Right cardiac atrium (tissue), 5 donors: Measurements from ENCODE around the gene ARHGAP8. TPM values are rescaled to one million over a fixed set of nuclear protein-coding genes. Genes with fewer than 3 reads are reported as not detected.

Experiments
- ATAC-seq, 2 donors: fragments of 200-7000 bp; cut with Tn5 transposase; one replicate each; pipeline versions ENCODE4 v1.8.0 to v1.9.1; 2020; ENCODE audit warnings: moderate library complexity in 2 of 2, mild to moderate bottlenecking in 1 of 2
- DNase-seq, 3 donors: peaks; one replicate each; pipeline ENCODE4 v3.0.0-alpha.2; 2020
- H3K27ac ChIP-seq: one replicate; pipeline ENCODE4 v1.5.1; 2013; ENCODE audit warnings: mild to moderate bottlenecking, low read length, control low read depth, moderate library complexity
- H3K27me3 ChIP-seq: one replicate; pipeline ENCODE4 v1.6.1; 2013; ENCODE audit not compliant: control insufficient read depth, insufficient read depth
- H3K4me1 ChIP-seq: one replicate; pipeline ENCODE4 v1.6.1; 2013; ENCODE audit warnings: low read length; ENCODE audit not compliant: control insufficient read depth, insufficient read depth
- H3K4me3 ChIP-seq: one replicate; pipeline ENCODE4 v1.5.1; 2013; ENCODE audit warnings: low read length, control low read depth
- H3K9me3 ChIP-seq: one replicate; pipeline ENCODE4 v1.6.1; 2013; ENCODE audit warnings: low read length; ENCODE audit not compliant: control insufficient read depth
- WGBS: extraction: QIAGEN DNeasy Blood & Tissue Kit; methylation state at CpG from one replicate; pipeline ENCODE4 v1.1.7; 2013; 5-methylcytosine and 5-hydroxymethylcytosine counted together
- intact Hi-C, 4 donors: fragments of 100-400 bp; cut with DNase I; formaldehyde crosslinking; loops; one replicate each; pipeline versions ENCODE4 v1.11.0 to v1.14.0; 2022 to 2023
- polyA plus RNA-seq: library from polyadenylated mRNA; stranded (reverse); fragments of 200-250 nt; gene quantifications from one replicate; pipeline ENCODE4 v1.2.3, GENCODE V29; 2013
- total RNA-seq, 4 donors: library from RNA; stranded (reverse); fragmentation: NEBNext Ultra II Directional; extraction: Animal tissue kit (Norgen Biotek cat#: 25700); gene quantifications; one replicate each; pipeline ENCODE4 v1.2.1, GENCODE V29; 2021
- donor health status: healthy with polysubstance abuse.
- donor health status: DM: no; HTN: yes; CAD: no.
- donor health status: DM: no; HTN: no; CAD: no.
- donor health status: DM: no; HTN: yes; CAD: no; lungs with severe emphysema.
- donor health status: DM: yes; HTN: yes; CAD: no.

Gene ARHGAP8
- total and polyA plus RNA-seq, 5 donors = 0.02 to 1.9 (median 0.66) TPM

GRCh38 chr22:44727148-44727547 lies 25.2 kb upstream of the ARHGAP8 start:
- no peak overlapping the region for H3K4me3 ChIP-seq
- no peaks in the 10 kb centered on the region for H3K9me3 ChIP-seq
- DNase-seq (peak; percentile 5 to 42 (median 33)), ATAC-seq (no peak)
- WGBS = 94% methylated on average over 21 of the region's 21 CpGs
- H3K27ac ChIP-seq = no peak overlapping the region
- H3K4me1 ChIP-seq = no peaks in the 10 kb centered on the region
- intact Hi-C loops = no loop called here
- no peaks in the 10 kb centered on the region for H3K27me3 ChIP-seq

- 89% methylated on average over 13 of the region's 13 CpGs for WGBS
Measured at GRCh38 chr22:44727709-44728108, 24.7 kb upstream of the ARHGAP8 start.

GRCh38 chr22:44728761-44729324 lies 23.5 kb upstream of the ARHGAP8 start:
- H3K9me3 ChIP-seq = no peaks in the 10 kb centered on the region
- intact Hi-C loops = no loop called here
- H3K4me1 ChIP-seq = no peaks in the 10 kb centered on the region
- ATAC-seq (peak; percentile 28 to 64), DNase-seq (peak; percentile 61 to 86 (median 86))
- WGBS = 46% methylated on average over 21 of the region's 21 CpGs
- H3K27me3 ChIP-seq = no peaks in the 10 kb centered on the region
- H3K4me3 ChIP-seq = no peak overlapping the region
- no peak overlapping the region for H3K27ac ChIP-seq

More at GRCh38 chr22:44727709-44728108, 24.7 kb upstream of the ARHGAP8 start:
- DNase-seq (peak; percentile 9 to 49 (median 36)), ATAC-seq (no peak)
- no peaks in the 10 kb centered on the region for H3K27me3 ChIP-seq
- no peaks in the 10 kb centered on the region for H3K9me3 ChIP-seq
- H3K4me1 ChIP-seq = no peaks in the 10 kb centered on the region
- H3K4me3 ChIP-seq = no peak overlapping the region
- intact Hi-C loops = no loop called here
- H3K27ac ChIP-seq = no peak overlapping the region

- DNase-seq (peak; percentile 72 to 90 (median 85)), ATAC-seq (peak; percentile 74 to 75)
- Histone ChIP-seq H3K9me3 (no peaks in the 10 kb centered on the region), H3K4me3 (no peak overlapping the region), H3K27me3 (no peaks in the 10 kb centered on the region), H3K27ac (no peak overlapping the region), H3K4me1 (no peaks in the 10 kb centered on the region)
- 40% methylated on average over 39 of the region's 39 CpGs for WGBS
- intact Hi-C loops = no loop called here
Measured at GRCh38 chr22:44729391-44730021, 22.9 kb upstream of the ARHGAP8 start.

- Histone ChIP-seq H3K9me3 (no peaks in the 10 kb centered on the region), H3K27me3 (no peaks in the 10 kb centered on the region), H3K4me1 (no peaks in the 10 kb centered on the region), H3K4me3 (no peak overlapping the region), H3K27ac (no peak overlapping the region)
- intact Hi-C loops = no loop called here
- WGBS = 44% methylated on average over 14 of the region's 14 CpGs
- no peak for DNase-seq
- ATAC-seq = peak in 1 of 2 donors; percentile 2
Measured at GRCh38 chr22:44730022-44730393, 22.4 kb upstream of the ARHGAP8 start.

GRCh38 chr22:44730490-44731356 lies 21.7 kb upstream of the ARHGAP8 start:
- H3K9me3 ChIP-seq = no peaks in the 10 kb centered on the region
- no peak overlapping the region for H3K4me3 ChIP-seq
- ATAC-seq (no peak), DNase-seq (peak; percentile 16 to 47 (median 29))
- intact Hi-C loops = no loop called here
- no peak overlapping the region for H3K27ac ChIP-seq
- no peaks in the 10 kb centered on the region for H3K27me3 ChIP-seq
- 83% methylated on average over 19 of the region's 19 CpGs for WGBS
- H3K4me1 ChIP-seq = no peaks in the 10 kb centered on the region

- Histone ChIP-seq H3K27me3 (no peaks in the 10 kb centered on the region), H3K27ac (no peak overlapping the region), H3K4me1 (no peaks in the 10 kb centered on the region), H3K9me3 (no peaks in the 10 kb centered on the region), H3K4me3 (no peak overlapping the region)
- intact Hi-C loops = no loop called here
- DNase-seq (peak; percentile 9 to 49 (median 15)), ATAC-seq (no peak)
- WGBS = 87% methylated on average over 7 of the region's 7 CpGs
Measured at GRCh38 chr22:44731357-44731970, 20.9 kb upstream of the ARHGAP8 start.

- WGBS = 80% methylated on average over 21 of the region's 21 CpGs
- H3K9me3 ChIP-seq = no peaks in the 10 kb centered on the region
- H3K4me3 ChIP-seq = no peak overlapping the region
- no peaks in the 10 kb centered on the region for H3K4me1 ChIP-seq
- ATAC-seq = no peak
- intact Hi-C loops = no loop called here
- no peaks in the 10 kb centered on the region for H3K27me3 ChIP-seq
- DNase-seq = peak; percentile 10 to 51 (median 38)
- no peak overlapping the region for H3K27ac ChIP-seq
Measured at GRCh38 chr22:44732017-44732561, 20.3 kb upstream of the ARHGAP8 start.

- ATAC-seq (no peak), DNase-seq (peak in 2 of 3 donors; percentile 1 to 29)
- no peaks in the 10 kb centered on the region for H3K4me1 ChIP-seq
- H3K27me3 ChIP-seq = no peaks in the 10 kb centered on the region
- WGBS = 90% methylated on average over 27 of the region's 27 CpGs
- intact Hi-C loops = no loop called here
- no peak overlapping the region for H3K27ac ChIP-seq
- H3K9me3 ChIP-seq = no peaks in the 10 kb centered on the region
- no peak overlapping the region for H3K4me3 ChIP-seq
Measured at GRCh38 chr22:44732661-44733060, 19.7 kb upstream of the ARHGAP8 start.

- no peak overlapping the region for H3K27ac ChIP-seq
- no peak for ATAC-seq
- H3K9me3 ChIP-seq = no peaks in the 10 kb centered on the region
- H3K4me1 ChIP-seq = no peaks in the 10 kb centered on the region
- H3K27me3 ChIP-seq = no peaks in the 10 kb centered on the region
- peak; percentile 6 to 38 (median 32) for DNase-seq
- no peak overlapping the region for H3K4me3 ChIP-seq
- intact Hi-C loops = loop anchor here in 1 of 4 donors (2.0 kb wide), 1 partner anchor 37 kb away; no protein-coding TSS in a partner anchor
- 84% methylated on average over 14 of the region's 14 CpGs for WGBS
Measured at GRCh38 chr22:44733426-44734106, 18.8 kb upstream of the ARHGAP8 start.
